CD14-positive monocyte (primary cell): ENCODE data around the gene TEF. TPM values are rescaled to one million over a fixed set of nuclear protein-coding genes. Genes with fewer than 3 reads are reported as not detected.

Experiments used
- DNase-seq, 3 donors: peaks; one replicate each; pipeline ENCODE4 v3.0.0-alpha.2; 2011 to 2022
- H2AFZ ChIP-seq: 2 replicates; pipeline ENCODE4 v1.6.0; 2012; ENCODE audit warnings: mild to moderate bottlenecking, low read depth, low read length, inconsistent platforms; ENCODE audit not compliant: insufficient read depth, poor library complexity, severe bottlenecking
- H3K27ac ChIP-seq, 2 donors: 1 replicate in 1 of 2; 2 replicates in 1 of 2; pipeline ENCODE4 v1.5.1; 2012 to 2013; ENCODE audit warnings: low read length in 2 of 2, control low read depth in 1 of 2, inconsistent platforms in 1 of 2, low read depth in 1 of 2, mild to moderate bottlenecking in 1 of 2
- H3K27me3 ChIP-seq, 2 donors: one replicate each; pipeline versions ENCODE4 v1.6.0 to v1.6.1; 2011 to 2013; ENCODE audit warnings: low read length in 2 of 2; ENCODE audit not compliant: control insufficient read depth in 2 of 2, insufficient read depth in 2 of 2
- H3K36me3 ChIP-seq, 2 donors: replicated peaks in 1 of 2; 1 replicate in 1 of 2; 2 replicates in 1 of 2; pipeline versions ENCODE4 v1.5.1 to v1.6.1; 2012 to 2013; ENCODE audit warnings: low read length in 2 of 2, control low read depth in 1 of 2, inconsistent platforms in 1 of 2, mild to moderate bottlenecking in 1 of 2; ENCODE audit not compliant: insufficient read depth in 2 of 2, control insufficient read depth in 1 of 2
- H3K4me1 ChIP-seq, 2 donors: 1 replicate in 1 of 2; 2 replicates in 1 of 2; pipeline versions ENCODE4 v1.5.1 to v1.6.1; 2012 to 2013; ENCODE audit warnings: low read length in 2 of 2, control low read depth in 1 of 2, inconsistent platforms in 1 of 2, mild to moderate bottlenecking in 1 of 2, moderate library complexity in 1 of 2; ENCODE audit not compliant: insufficient read depth in 2 of 2, control insufficient read depth in 1 of 2
- H3K4me2 ChIP-seq: replicated peaks from 2 replicates; pipeline ENCODE3; 2012; ENCODE audit warnings: low read length, moderate library complexity, mild to moderate bottlenecking; ENCODE audit not compliant: poor library complexity, severe bottlenecking; ENCODE audit errors: extremely low read depth
- H3K4me3 ChIP-seq, 3 experiments: fragments of 200-600 bp in 1 of 3; sonication (generic) in 1 of 3; replicated peaks in 1 of 3; 1 replicate in 2 of 3; 2 replicates in 1 of 3; pipeline ENCODE4 v1.5.1; 2011 to 2013; ENCODE audit warnings: low read length in 3 of 3, mild to moderate bottlenecking in 3 of 3, control low read depth in 2 of 3, low read depth in 2 of 3, inconsistent platforms in 1 of 3, moderate library complexity in 1 of 3
- H3K79me2 ChIP-seq: 2 replicates; pipeline ENCODE4 v1.6.0; 2012; ENCODE audit warnings: mild to moderate bottlenecking, control low read depth, inconsistent platforms, low read length, moderate library complexity; ENCODE audit not compliant: insufficient read depth
- H3K9ac ChIP-seq: 2 replicates; pipeline ENCODE4 v1.6.0; 2017; ENCODE audit warnings: low read length, mild to moderate bottlenecking; ENCODE audit not compliant: insufficient read depth, poor library complexity, severe bottlenecking
- H3K9me3 ChIP-seq, 2 donors: replicated peaks in 1 of 2; 1 replicate in 1 of 2; 2 replicates in 1 of 2; pipeline versions ENCODE4 v1.5.1 to v1.6.1; 2012 to 2013; ENCODE audit warnings: low read length in 2 of 2, control low read depth in 1 of 2; ENCODE audit not compliant: control insufficient read depth in 1 of 2, insufficient read depth in 1 of 2
- H4K20me1 ChIP-seq: 2 replicates; pipeline ENCODE4 v1.6.0; 2012; ENCODE audit warnings: mild to moderate bottlenecking, low read length, control low read depth, moderate library complexity; ENCODE audit not compliant: insufficient read depth
- H3K27ac Mint-ChIP-seq, 7 donors: one replicate each; pipeline ENCODE4 v1.8.0; 2020; ENCODE audit warnings: mild to moderate bottlenecking in 7 of 7, mixed read lengths in 7 of 7, moderate library complexity in 6 of 7, inconsistent platforms in 2 of 7
- H3K27me3 Mint-ChIP-seq, 3 donors: one replicate each; pipeline ENCODE4 v1.8.0; 2021 to 2022; ENCODE audit warnings: low read depth in 3 of 3, mild to moderate bottlenecking in 3 of 3, mixed read lengths in 3 of 3, moderate library complexity in 3 of 3, inconsistent platforms in 1 of 3
- H3K36me3 Mint-ChIP-seq, 2 donors: one replicate each; pipeline ENCODE4 v1.8.0; 2020; ENCODE audit warnings: mixed read lengths in 2 of 2, inconsistent platforms in 1 of 2, mild to moderate bottlenecking in 1 of 2
- H3K4me1 Mint-ChIP-seq: one replicate; pipeline ENCODE4 v1.8.0; 2020; ENCODE audit warnings: mild to moderate bottlenecking, mixed read lengths
- H3K4me3 Mint-ChIP-seq, 2 donors: one replicate each; pipeline ENCODE4 v1.8.0; 2020; ENCODE audit warnings: mild to moderate bottlenecking in 2 of 2, mixed read lengths in 2 of 2, moderate library complexity in 1 of 2
- H3K9me3 Mint-ChIP-seq, 7 donors: one replicate each; pipeline ENCODE4 v1.8.0; 2020 to 2022; ENCODE audit warnings: mixed read lengths in 7 of 7, mild to moderate bottlenecking in 6 of 7, moderate library complexity in 6 of 7, inconsistent platforms in 2 of 7
- WGBS: methylation state at CpG from one replicate; pipeline ENCODE4 v1.1.5; 2013; ENCODE audit warnings: missing lambda C conversion rate; ENCODE audit not compliant: insufficient coverage; 5-methylcytosine and 5-hydroxymethylcytosine counted together
- intact Hi-C, 2 donors: fragments of 100-400 bp; cut with micrococcal nuclease; formaldehyde crosslinking; loops; one replicate each; pipeline versions ENCODE4 v1.15.0 to v1.15.1; 2023
- polyA plus RNA-seq, 3 donors: library from polyadenylated mRNA; depleted of rRNA in 1 of 3; unstranded in 2 of 3; stranded (reverse) in 1 of 3; fragments of 300-500 nt in 2 of 3; fragments of >200 nt in 1 of 3; fragmentation: Illumina TruSeq in 2 of 3; gene quantifications; 1 replicate in 2 of 3; 2 replicates in 1 of 3; pipeline ENCODE4 v1.2.3, GENCODE V29; 2012 to 2021
- small RNA-seq: library from RNA; depleted of rRNA; stranded (forward); fragments of <200 nt; gene quantifications from one replicate; pipeline ENCODE3, GENCODE V24; 2012; ENCODE audit warnings: low read depth; ENCODE audit not compliant: insufficient read length
- TF ChIP-seq, protein P1 (sequence below): fragments of 200-600 bp; IDR thresholded peaks from one replicate; pipeline ENCODE4 v1.8.0; 2022; ENCODE audit warnings: antibody characterized with exemption, mild to moderate bottlenecking

TEF gene
- polyA plus RNA-seq, 3 donors, result 0.71 to 1.7 (median 1.1) TPM

DNA sequence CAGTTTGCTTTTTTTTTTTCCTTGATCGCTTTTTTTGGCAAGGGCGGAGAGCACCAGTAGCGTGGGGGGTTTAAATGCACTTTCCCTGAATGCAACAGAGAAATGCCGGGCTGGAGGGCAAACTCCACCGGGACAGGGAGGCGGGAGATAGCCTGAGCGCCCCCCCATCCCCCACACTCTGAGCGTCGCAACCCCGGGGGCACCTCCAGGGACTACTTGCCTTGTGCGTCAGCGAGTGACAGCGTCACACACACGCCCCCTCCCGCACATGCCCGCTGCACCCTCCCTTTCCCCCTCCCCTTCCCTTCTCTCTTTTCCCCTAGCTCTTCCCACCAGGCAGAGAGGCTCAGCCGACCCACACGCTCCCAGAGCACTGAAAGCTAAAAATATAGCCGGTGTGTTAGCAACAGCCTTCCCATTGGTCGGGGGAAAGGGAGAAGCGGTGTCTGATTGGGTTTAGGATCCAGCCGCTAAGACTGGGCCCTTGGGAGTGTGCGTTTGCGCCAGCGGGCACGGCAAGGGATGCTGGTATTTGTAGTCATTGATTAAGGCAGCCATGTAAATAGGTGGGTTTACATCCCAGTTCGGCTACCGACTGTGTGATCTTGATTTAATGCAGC is 66.6 kb downstream of the TEF start:
- Histone ChIP-seq H3K4me3 (peak overlapping the region; percentile 73 to 99 (median 93)), H4K20me1 (peaks cover 24% of the 10 kb centered on the region), H2AFZ (peak overlapping the region; percentile 73), H3K4me2 (peak overlapping the region; percentile 99), H3K27me3 (no peaks in the 10 kb centered on the region), H3K4me1 (peaks cover 19 to 32% of the 10 kb centered on the region in 2 donors), H3K27ac (peak overlapping the region; percentile 89 to 99), H3K9ac (peak overlapping the region; percentile 87), H3K36me3 (no peaks in the 10 kb centered on the region), H3K79me2 (peaks cover 40% of the 10 kb centered on the region), H3K9me3 (no peaks in the 10 kb centered on the region)
- WGBS, result 0% methylated on average over 17 of the region's 28 CpGs
- DNase-seq, result peak; percentile 96 to 97 (median 97)
- H3K9me3 Mint-ChIP-seq, result no peaks in the 10 kb centered on the region
- peaks cover 0 to 2% (median 1%) of the 10 kb centered on the region in 3 donors for H3K27me3 Mint-ChIP-seq
- peaks cover 0 to 6% of the 10 kb centered on the region in 2 donors for H3K36me3 Mint-ChIP-seq
- TF ChIP-seq, protein P1, sequence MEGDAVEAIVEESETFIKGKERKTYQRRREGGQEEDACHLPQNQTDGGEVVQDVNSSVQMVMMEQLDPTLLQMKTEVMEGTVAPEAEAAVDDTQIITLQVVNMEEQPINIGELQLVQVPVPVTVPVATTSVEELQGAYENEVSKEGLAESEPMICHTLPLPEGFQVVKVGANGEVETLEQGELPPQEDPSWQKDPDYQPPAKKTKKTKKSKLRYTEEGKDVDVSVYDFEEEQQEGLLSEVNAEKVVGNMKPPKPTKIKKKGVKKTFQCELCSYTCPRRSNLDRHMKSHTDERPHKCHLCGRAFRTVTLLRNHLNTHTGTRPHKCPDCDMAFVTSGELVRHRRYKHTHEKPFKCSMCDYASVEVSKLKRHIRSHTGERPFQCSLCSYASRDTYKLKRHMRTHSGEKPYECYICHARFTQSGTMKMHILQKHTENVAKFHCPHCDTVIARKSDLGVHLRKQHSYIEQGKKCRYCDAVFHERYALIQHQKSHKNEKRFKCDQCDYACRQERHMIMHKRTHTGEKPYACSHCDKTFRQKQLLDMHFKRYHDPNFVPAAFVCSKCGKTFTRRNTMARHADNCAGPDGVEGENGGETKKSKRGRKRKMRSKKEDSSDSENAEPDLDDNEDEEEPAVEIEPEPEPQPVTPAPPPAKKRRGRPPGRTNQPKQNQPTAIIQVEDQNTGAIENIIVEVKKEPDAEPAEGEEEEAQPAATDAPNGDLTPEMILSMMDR, result no peak
- H3K27ac Mint-ChIP-seq, result peak overlapping the region; percentile 96 to 99 (median 98)
- peak overlapping the region; percentile 97 to 98 for H3K4me3 Mint-ChIP-seq
- intact Hi-C loops, result loop anchor here (1.0 to 10.0 kb wide), 4 partner anchors 21 to 177 kb away; partner anchors contain the start of genes TEF (in 2 of the 2), ACO2 (in 1 of the 2), DESI1 (in 1 of the 2) and RANGAP1 (in 1 of the 2)
- H3K4me1 Mint-ChIP-seq, result peaks cover 26% of the 10 kb centered on the region

Small RNA genes within 50 kb of the gene (small RNA-seq; reads per million reads assigned to genes)
- not detected for gene RNU6-495P

Other genes starting within 250 kb of the TEF start
- gene L3MBTL2, start 176.6 kb upstream of the TEF start, polyA plus RNA-seq, result 10 to 100 TPM; 13.6 to 15.2 (median 14.0) TPM
- gene CHADL, start 141.0 kb upstream of the TEF start, polyA plus RNA-seq, result under 1 TPM; 0.11 to 0.35 (median 0.27) TPM
- 10 to 100 TPM in 1 of 3 donors, 1 to 10 TPM in 2; 8.3 to 30.2 (median 8.5) TPM for gene RANGAP1, start 95.8 kb upstream of the TEF start, polyA plus RNA-seq
- 10 to 100 TPM in 1 of 3 donors, under 1 TPM in 2; 0.31 to 15.7 (median 0.49) TPM for gene ZC3H7B, start 80.4 kb upstream of the TEF start, polyA plus RNA-seq
- gene TOB2, start 64.9 kb downstream of the TEF start, polyA plus RNA-seq, result 10 to 100 TPM in 2 of 3 donors, 1 to 10 TPM in 1; 7.0 to 40.4 (median 11.5) TPM
- gene PHF5A, start 86.8 kb downstream of the TEF start, polyA plus RNA-seq, result 10 to 100 TPM; 22.0 to 31.3 (median 26.3) TPM
- 10 to 100 TPM; 56.8 to 75.8 (median 64.2) TPM for gene ACO2, start 87.2 kb downstream of the TEF start, polyA plus RNA-seq
- 10 to 100 TPM in 2 of 3 donors, 1 to 10 TPM in 1; 9.4 to 19.0 (median 10.4) TPM for gene POLR3H, start 162.5 kb downstream of the TEF start, polyA plus RNA-seq
- gene CSDC2, start 179.1 kb downstream of the TEF start, polyA plus RNA-seq, result not detected
- gene PMM1, start 207.9 kb downstream of the TEF start, polyA plus RNA-seq, result 10 to 100 TPM; 15.6 to 32.4 (median 23.5) TPM
- gene DESI1, start 239.1 kb downstream of the TEF start, polyA plus RNA-seq, result 10 to 100 TPM; 15.8 to 33.7 (median 31.5) TPM
- gene XRCC6, start 239.4 kb downstream of the TEF start, polyA plus RNA-seq, result 100 to 1,000 TPM in 2 of 3 donors, 10 to 100 TPM in 1; 58.6 to 286 (median 267) TPM